Islet precursor cell (in vitro differentiated cells): ENCODE measurements around the gene UNC5C.
"Not testable (repeated sequence)": the region's sequence is repeated elsewhere in the genome, so short reads cannot be mapped to it uniquely, and the experiment has no call there.

ENCODE experiments used
- DNase-seq: peaks from one replicate; pipeline ENCODE4 v3.0.0-alpha.2; 2018

The UNC5C gene

GRCh38 chr4:95209927-95210326 is 338.8 kb downstream of the UNC5C start:
- DNase-seq: no peak

- no peak for DNase-seq
Observed at GRCh38 chr4:95204873-95205272, 343.9 kb downstream of the UNC5C start.

- DNase-seq: no peak
Observed at GRCh38 chr4:95204267-95204844, 344.4 kb downstream of the UNC5C start.

GRCh38 chr4:95198961-95199360 is 349.8 kb downstream of the UNC5C start:
- DNase-seq: no peak

- DNase-seq: no peak
Observed at GRCh38 chr4:95197353-95197752, 351.4 kb downstream of the UNC5C start.

GRCh38 chr4:95193391-95194224 is 355.2 kb downstream of the UNC5C start:
- DNase-seq: no peak

GRCh38 chr4:95191537-95191936 is 357.2 kb downstream of the UNC5C start:
- no peak for DNase-seq

GRCh38 chr4:95190751-95191436 is 357.9 kb downstream of the UNC5C start:
- peak; percentile 95 for DNase-seq

GRCh38 chr4:95188701-95189370 is 359.9 kb downstream of the UNC5C start:
- no peak for DNase-seq

GRCh38 chr4:95186666-95187065 is 362.1 kb downstream of the UNC5C start:
- DNase-seq: no peak

GRCh38 chr4:95183656-95184408 is 364.9 kb downstream of the UNC5C start:
- no peak for DNase-seq

GRCh38 chr4:95181996-95182306 is 366.8 kb downstream of the UNC5C start:
- DNase-seq: no peak

GRCh38 chr4:95181243-95181995 is 367.4 kb downstream of the UNC5C start:
- peak; percentile 90 for DNase-seq

GRCh38 chr4:95180531-95181242 is 368.1 kb downstream of the UNC5C start:
- DNase-seq: peak; percentile 59

- DNase-seq: no peak
Observed at GRCh38 chr4:95178938-95179337, 369.8 kb downstream of the UNC5C start.

- DNase-seq: not testable (repeated sequence)
Observed at GRCh38 chr4:95171377-95171776, 377.4 kb downstream of the UNC5C start.

GRCh38 chr4:95170176-95170575 is 378.6 kb downstream of the UNC5C start:
- no peak for DNase-seq

GRCh38 chr4:95167805-95168204 is 381.0 kb downstream of the UNC5C start:
- no peak for DNase-seq

GRCh38 chr4:95165926-95166524 is 382.7 kb downstream of the UNC5C start:
- DNase-seq: no peak

GRCh38 chr4:95162867-95163266 is 385.9 kb downstream of the UNC5C start:
- no peak for DNase-seq
